Urinary bladder (tissue), 4 donors: Measurements from ENCODE around the gene MMP25. TPM values are rescaled to one million over a fixed set of nuclear protein-coding genes. Genes with fewer than 3 reads are reported as not detected.
A peak's percentile ranks its signal among the peaks of the same experiment; 100 is the strongest.

ENCODE experiments used
- DNase-seq: peaks from one replicate; pipeline ENCODE4 v3.0.0-alpha.2; 2015; ENCODE audit errors: extremely low spot score
- H3K27ac ChIP-seq: one replicate; pipeline ENCODE4 v1.5.1; 2013; ENCODE audit warnings: low read depth, mild to moderate bottlenecking, moderate library complexity
- H3K36me3 ChIP-seq: one replicate; pipeline ENCODE4 v1.6.1; 2013; ENCODE audit warnings: mild to moderate bottlenecking, moderate library complexity; ENCODE audit not compliant: insufficient read depth
- H3K4me1 ChIP-seq: one replicate; pipeline ENCODE4 v1.6.1; 2013; ENCODE audit warnings: mild to moderate bottlenecking, moderate library complexity; ENCODE audit not compliant: insufficient read depth
- H3K4me3 ChIP-seq: one replicate; pipeline ENCODE4 v1.5.1; 2013; ENCODE audit warnings: low read depth, low read length
- WGBS: extraction: QIAGEN DNeasy Blood & Tissue Kit; methylation state at CpG from one replicate; pipeline ENCODE4 v1.1.7; 2013; 5-methylcytosine and 5-hydroxymethylcytosine counted together
- polyA plus RNA-seq: library from polyadenylated mRNA; stranded (reverse); fragments of 200-250 nt; gene quantifications from one replicate; pipeline ENCODE4 v1.2.3, GENCODE V29; 2013
- total RNA-seq: library from RNA; depleted of rRNA; stranded (reverse); fragments of >200 nt; gene quantifications from one replicate; pipeline ENCODE4 v1.2.3, GENCODE V29; 2014
- donor health status: healthy with polysubstance abuse.
- donor health status: healthy.

The MMP25 gene
- total and polyA plus RNA-seq, 2 donors: 0.32 to 0.82 TPM

GRCh38 chr16:3030222-3031212 is 15.8 kb upstream of the MMP25 start:
- H3K36me3 ChIP-seq: no peaks in the 10 kb centered on the region
- H3K27ac ChIP-seq: no peak overlapping the region
- 75% methylated on average over 33 of the region's 33 CpGs for WGBS
- no peak for DNase-seq
- no peak overlapping the region for H3K4me3 ChIP-seq
- no peaks in the 10 kb centered on the region for H3K4me1 ChIP-seq

- no peaks in the 10 kb centered on the region for H3K4me1 ChIP-seq
- H3K36me3 ChIP-seq: no peaks in the 10 kb centered on the region
- no peak overlapping the region for H3K27ac ChIP-seq
- DNase-seq: no peak
- 34% methylated on average over 7 of the region's 7 CpGs for WGBS
- H3K4me3 ChIP-seq: no peak overlapping the region
Observed at GRCh38 chr16:3032624-3033023, 13.7 kb upstream of the MMP25 start.

DNA sequence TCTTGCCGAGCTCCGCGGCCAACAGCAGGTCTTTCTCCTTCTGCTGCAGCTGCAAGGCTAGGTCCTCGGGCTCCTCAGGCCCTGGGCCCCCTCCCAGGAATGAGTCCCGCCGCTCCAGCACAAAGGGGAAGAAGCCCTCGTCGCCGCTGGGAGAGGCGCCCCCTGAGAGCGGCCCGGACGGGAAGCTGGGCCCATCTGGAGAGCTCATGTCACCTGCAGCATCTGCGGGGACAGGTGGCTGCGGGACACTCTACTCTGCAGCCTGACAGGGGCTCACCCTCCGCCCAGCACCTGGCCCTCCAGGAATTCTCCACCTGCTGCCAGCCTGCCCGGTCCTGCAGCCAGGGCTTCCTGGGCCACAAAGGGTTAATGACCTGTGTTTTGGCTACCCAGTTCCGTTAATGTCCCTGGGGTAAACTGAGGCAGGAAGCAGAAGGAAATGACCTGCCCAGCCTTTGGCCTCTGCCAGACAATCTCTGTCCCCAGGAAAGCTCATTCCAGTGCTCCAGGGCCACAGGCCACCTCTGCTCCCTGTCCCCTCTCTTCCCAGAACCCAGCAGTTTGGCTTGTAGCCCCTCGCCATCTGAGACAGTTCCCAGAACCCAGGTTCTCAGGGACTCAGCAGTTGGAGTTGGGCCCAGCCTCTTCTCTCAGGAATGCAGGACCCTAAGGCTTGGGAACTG is 10.9 kb upstream of the MMP25 start:
- H3K4me3 ChIP-seq: no peak overlapping the region
- no peak overlapping the region for H3K27ac ChIP-seq
- 41% methylated on average over 19 of the region's 19 CpGs for WGBS
- DNase-seq: no peak
- no peaks in the 10 kb centered on the region for H3K4me1 ChIP-seq
- H3K36me3 ChIP-seq: no peaks in the 10 kb centered on the region

- H3K4me1 ChIP-seq: no peaks in the 10 kb centered on the region
- H3K36me3 ChIP-seq: no peaks in the 10 kb centered on the region
- peak overlapping the region; percentile 40 for H3K27ac ChIP-seq
- 2% methylated on average over 40 of the region's 40 CpGs for WGBS
- DNase-seq: no peak
- H3K4me3 ChIP-seq: peak overlapping the region; percentile 37
Observed at GRCh38 chr16:3035972-3036725, 10.2 kb upstream of the MMP25 start.

GRCh38 chr16:3036726-3037315 is 9.5 kb upstream of the MMP25 start, which contains the start of gene BICDL2:
Gene BICDL2 (minus strand): TSS chr16:3036944. CDS start chr16:3035496, 1,448 bp downstream.
- DNase-seq: no peak
- H3K36me3 ChIP-seq: no peaks in the 10 kb centered on the region
- peak within 1 kb of the TSS; percentile 40 for H3K27ac ChIP-seq
- WGBS: 6% methylated on average over 44 of the region's 44 CpGs
- H3K4me1 ChIP-seq: no peaks in the 10 kb centered on the region
- H3K4me3 ChIP-seq: peak within 1 kb of the TSS; percentile 37

GRCh38 chr16:3038256-3038655 is 8.1 kb upstream of the MMP25 start:
- no peak overlapping the region for H3K27ac ChIP-seq
- H3K36me3 ChIP-seq: no peaks in the 10 kb centered on the region
- DNase-seq: no peak
- 40% methylated on average over 11 of the region's 11 CpGs for WGBS
- no peaks in the 10 kb centered on the region for H3K4me1 ChIP-seq
- H3K4me3 ChIP-seq: no peak overlapping the region

GRCh38 chr16:3038896-3039295 is 7.5 kb upstream of the MMP25 start:
- no peak for DNase-seq
- H3K27ac ChIP-seq: no peak overlapping the region
- no peak overlapping the region for H3K4me3 ChIP-seq
- no peaks in the 10 kb centered on the region for H3K36me3 ChIP-seq
- no peaks in the 10 kb centered on the region for H3K4me1 ChIP-seq
- whole genome bisulfite sequencing: 81% methylated on average over 5 of the region's 5 CpGs

DNA sequence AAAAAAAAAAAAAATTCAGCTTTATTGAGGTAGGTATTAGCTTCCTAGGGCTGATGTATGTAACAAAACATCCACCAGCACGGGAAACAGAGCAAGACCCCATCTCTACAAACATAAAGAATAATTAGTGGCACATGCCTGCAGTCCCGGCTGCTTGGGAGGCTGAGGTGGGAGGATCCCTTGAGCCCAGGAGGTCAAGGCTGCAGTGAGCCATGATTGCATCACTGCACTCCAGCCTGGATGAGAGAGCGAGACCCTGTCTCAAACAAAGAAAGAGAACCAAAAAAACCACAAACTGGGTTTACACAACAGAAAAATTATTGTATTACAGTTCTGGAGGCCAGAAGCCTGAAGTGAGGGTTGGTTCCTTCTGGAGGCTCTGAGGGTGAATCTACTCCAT is 4.0 kb upstream of the MMP25 start:
- WGBS: 86% methylated on average over 3 of the region's 3 CpGs
- Histone ChIP-seq H3K4me1 (peaks cover 1% of the 10 kb centered on the region), H3K4me3 (no peak overlapping the region), H3K36me3 (no peaks in the 10 kb centered on the region), H3K27ac (no peak overlapping the region)
- no peak for DNase-seq

DNA sequence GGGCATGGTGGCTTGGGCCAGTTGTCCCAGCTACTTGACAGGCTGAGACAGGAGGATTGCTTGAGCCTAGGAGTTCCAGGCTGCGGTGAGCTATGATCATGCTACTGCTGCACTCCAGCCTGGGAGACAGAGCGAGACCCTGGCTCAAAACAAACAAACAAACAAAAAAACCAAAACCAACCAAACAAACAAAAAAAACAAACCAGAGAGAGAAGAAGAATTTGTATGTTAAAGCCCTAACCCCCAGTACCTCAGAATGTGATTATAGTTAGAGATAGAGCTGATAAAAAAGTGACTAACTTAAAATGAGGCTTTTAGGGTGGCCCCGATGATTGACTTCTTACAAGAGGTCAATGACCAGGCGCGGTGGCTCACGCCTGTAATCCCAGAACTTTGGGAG is 1.7 kb upstream of the MMP25 start:
- Histone ChIP-seq H3K4me1 (peaks cover 1% of the 10 kb centered on the region), H3K36me3 (no peaks in the 10 kb centered on the region), H3K4me3 (no peak overlapping the region), H3K27ac (no peak overlapping the region)
- DNase-seq: no peak
- WGBS: 85% methylated on average over 6 of the region's 6 CpGs

GRCh38 chr16:3046641-3047386 is 453 bp downstream of the MMP25 start:
- H3K4me1 ChIP-seq: peaks cover 1% of the 10 kb centered on the region
- H3K27ac ChIP-seq: no peak overlapping the region
- H3K4me3 ChIP-seq: peak overlapping the region; percentile 43
- H3K36me3 ChIP-seq: no peaks in the 10 kb centered on the region
- under 1% methylated on average over 54 of the region's 54 CpGs for WGBS
- no peak for DNase-seq

- no peak for DNase-seq
- no peaks in the 10 kb centered on the region for H3K36me3 ChIP-seq
- H3K4me3 ChIP-seq: no peak overlapping the region
- WGBS: 9% methylated on average over 13 of the region's 13 CpGs
- H3K4me1 ChIP-seq: peaks cover 1% of the 10 kb centered on the region
- H3K27ac ChIP-seq: no peak overlapping the region
Observed at GRCh38 chr16:3047387-3047720, 993 bp downstream of the MMP25 start.

- Histone ChIP-seq H3K4me1 (peaks cover 1% of the 10 kb centered on the region), H3K4me3 (no peak overlapping the region), H3K36me3 (no peaks in the 10 kb centered on the region), H3K27ac (no peak overlapping the region)
- no peak for DNase-seq
- WGBS: 82% methylated on average over 26 of the region's 26 CpGs
Observed at GRCh38 chr16:3049921-3050481, 3.6 kb downstream of the MMP25 start.
